Loucy (cell line): ENCODE results near the gene TMEM38B.
A peak's percentile ranks its signal among the peaks of the same experiment; 100 is the strongest.
"Not testable (repeated sequence)": the region's sequence is repeated elsewhere in the genome, so short reads cannot be mapped to it uniquely, and the experiment has no call there.

Source experiments
- H2AFZ ChIP-seq: fragments of 200-600 bp; sonication (generic); 2 replicates; pipeline ENCODE4 v1.6.0; 2016; ENCODE audit warnings: antibody characterized with exemption, mild to moderate bottlenecking, low read length, moderate library complexity
- H3F3A ChIP-seq: fragments of 200-600 bp; 2 replicates; pipeline ENCODE4 v1.6.0; 2016; ENCODE audit warnings: antibody characterized with exemption, low read depth, mild to moderate bottlenecking
- H3K27me3 ChIP-seq: fragments of 200-600 bp; sonication (generic); 2 replicates; pipeline ENCODE4 v1.6.1; 2014; ENCODE audit warnings: low read length, mild to moderate bottlenecking; ENCODE audit not compliant: insufficient read depth, poor library complexity, severe bottlenecking
- H3K36me3 ChIP-seq: fragments of 200-600 bp; sonication (generic); 2 replicates; pipeline ENCODE4 v1.6.1; 2016; ENCODE audit warnings: low read length; ENCODE audit not compliant: insufficient read depth
- H3K4me1 ChIP-seq: fragments of 200-600 bp; sonication (generic); 2 replicates; pipeline ENCODE4 v1.5.1; 2014; ENCODE audit warnings: low read length, mild to moderate bottlenecking; ENCODE audit not compliant: insufficient read depth, poor library complexity, severe bottlenecking
- H3K4me2 ChIP-seq: fragments of 200-600 bp; sonication (generic); 2 replicates; pipeline ENCODE4 v1.6.0; 2014; ENCODE audit warnings: antibody characterized with exemption, low read length, low read depth, mild to moderate bottlenecking; ENCODE audit not compliant: poor library complexity, severe bottlenecking
- H3K4me3 ChIP-seq: fragments of 200-600 bp; sonication (generic); 2 replicates; pipeline ENCODE4 v1.5.1; 2014; ENCODE audit warnings: low read length, mild to moderate bottlenecking, mixed read lengths; ENCODE audit not compliant: poor library complexity, severe bottlenecking
- H3K79me2 ChIP-seq: fragments of 200-600 bp; sonication (generic); 2 replicates; pipeline ENCODE4 v1.6.1; 2014; ENCODE audit warnings: low read length; ENCODE audit not compliant: insufficient read depth
- H3K9ac ChIP-seq: fragments of 200-600 bp; sonication (generic); 2 replicates; pipeline ENCODE4 v1.6.0; 2014; ENCODE audit warnings: mild to moderate bottlenecking, low read depth, low read length, moderate library complexity; ENCODE audit not compliant: poor library complexity, severe bottlenecking
- H3K9me2 ChIP-seq: fragments of 200-600 bp; sonication (generic); replicated peaks from 2 replicates; pipeline ENCODE4 v1.6.1; 2016; ENCODE audit warnings: low read depth, low read length, mixed read lengths
- H3K9me3 ChIP-seq: fragments of 200-600 bp; sonication (generic); 2 replicates; pipeline ENCODE4 v1.6.1; 2014; ENCODE audit warnings: mild to moderate bottlenecking, antibody characterized with exemption, low read length, low read depth; ENCODE audit not compliant: insufficient read depth
- H4K20me1 ChIP-seq: fragments of 200-600 bp; sonication (generic); 2 replicates; pipeline ENCODE4 v1.6.0; 2014; ENCODE audit warnings: antibody characterized with exemption, low read length, mild to moderate bottlenecking; ENCODE audit not compliant: insufficient read depth, poor library complexity, severe bottlenecking
- CTCF ChIP-seq: fragments of 200-600 bp; sonication (generic); conservative IDR thresholded peaks from 2 replicates; pipeline ENCODE4 v1.5.1; 2014; ENCODE audit warnings: mild to moderate bottlenecking, antibody characterized with exemption, low read length
- EZH2phosphoT487 ChIP-seq: fragments of 200-600 bp; IDR thresholded peaks from 2 replicates; pipeline ENCODE4 v1.6.1; 2018; ENCODE audit warnings: antibody characterized with exemption, mild to moderate bottlenecking, moderate library complexity, borderline replicate concordance

Gene TMEM38B

GRCh38 chr9:105702207-105702606, 7.9 kb downstream of the TMEM38B start:
- Histone ChIP-seq H3K4me2 (peak overlapping the region; percentile 78), H3K4me3 (no peak overlapping the region), H3F3A (peaks cover 4% of the 10 kb centered on the region; the same call in 1 of the 2 replicates), H3K9me2 (no peaks in the 10 kb centered on the region), H3K9ac (no peak overlapping the region), H3K36me3 (peaks cover 17% of the 10 kb centered on the region; the same call in 1 of the 2 replicates), H3K27me3 (no peaks in the 10 kb centered on the region), H3K4me1 (peaks cover 44% of the 10 kb centered on the region), H3K9me3 (no peaks in the 10 kb centered on the region), H3K79me2 (peaks cover 55% of the 10 kb centered on the region), H4K20me1 (peaks cover 14% of the 10 kb centered on the region), H2AFZ (no peak overlapping the region)
- TF ChIP-seq CTCF: no peak
- no peak for TF ChIP-seq EZH2phosphoT487

- not testable (repeated sequence) for H3K9ac ChIP-seq, H3K9me3 ChIP-seq, H3K27me3 ChIP-seq, H3F3A ChIP-seq, H3K4me2 ChIP-seq, H2AFZ ChIP-seq, H4K20me1 ChIP-seq, H3K4me3 ChIP-seq, H3K9me2 ChIP-seq
- Histone ChIP-seq H3K79me2 (peaks cover 41% of the 10 kb centered on the region), H3K4me1 (peaks cover 29% of the 10 kb centered on the region), H3K36me3 (peaks cover 20% of the 10 kb centered on the region; the same call in 1 of the 2 replicates)
Measured at GRCh38 chr9:105703638-105704037, 9.3 kb downstream of the TMEM38B start.

- Histone ChIP-seq H3K4me1 (peaks cover 4% of the 10 kb centered on the region), H3K4me3 (no peak overlapping the region), H3K9me2 (no peaks in the 10 kb centered on the region), H3K4me2 (no peak overlapping the region), H3F3A (peaks cover 6% of the 10 kb centered on the region; the same call in 1 of the 2 replicates), H3K9ac (no peak overlapping the region), H2AFZ (no peak overlapping the region), H3K36me3 (peaks cover 28% of the 10 kb centered on the region; the same call in 1 of the 2 replicates), H3K79me2 (peaks cover 19% of the 10 kb centered on the region), H3K9me3 (no peaks in the 10 kb centered on the region), H4K20me1 (peaks cover 5% of the 10 kb centered on the region), H3K27me3 (no peaks in the 10 kb centered on the region)
- no peak for TF ChIP-seq EZH2phosphoT487
- TF ChIP-seq CTCF: no peak
Measured at GRCh38 chr9:105706156-105706555, 11.8 kb downstream of the TMEM38B start.

- Histone ChIP-seq H3K27me3 (no peaks in the 10 kb centered on the region), H3K36me3 (peaks cover 24% of the 10 kb centered on the region; the same call in 1 of the 2 replicates), H2AFZ (no peak overlapping the region), H3K4me2 (no peak overlapping the region), H3K4me1 (no peaks in the 10 kb centered on the region), H3K4me3 (no peak overlapping the region), H3K9ac (no peak overlapping the region), H3F3A (0 out of 2 replicates have a peak, but pooled peaks cover 3% of the 10 kb centered on the region), H3K9me2 (no peaks in the 10 kb centered on the region), H4K20me1 (no peaks in the 10 kb centered on the region), H3K79me2 (no peaks in the 10 kb centered on the region), H3K9me3 (no peaks in the 10 kb centered on the region)
- no peak for TF ChIP-seq CTCF
- TF ChIP-seq EZH2phosphoT487: no peak
Measured at GRCh38 chr9:105708405-105708804, 14.1 kb downstream of the TMEM38B start.
